HepG2 (cell line): ENCODE data around the gene LMTK2.
A peak's percentile ranks its signal among the peaks of the same experiment; 100 is the strongest.

Source experiments
- AKAP8 ChIP-seq: sonication (generic); formaldehyde crosslinking; IDR thresholded peaks from 2 replicates; pipeline ENCODE4 v1.5.1; 2020; ENCODE audit warnings: mild to moderate bottlenecking, missing genetic modification reagents
- RXRA ChIP-seq: sonication (generic); formaldehyde crosslinking; IDR thresholded peaks from 2 replicates; pipeline ENCODE4 v1.5.1; 2020; ENCODE audit warnings: missing genetic modification reagents
- ZNF292 ChIP-seq: sonication (generic); formaldehyde crosslinking; IDR thresholded peaks from 2 replicates; pipeline ENCODE4 v1.8.1; 2022; ENCODE audit warnings: mild to moderate bottlenecking, low read depth, missing genetic modification reagents, borderline replicate concordance
- ZNF678 ChIP-seq: sonication (generic); formaldehyde crosslinking; IDR thresholded peaks from 2 replicates; pipeline ENCODE4 v1.4.0; 2020; ENCODE audit warnings: mild to moderate bottlenecking, missing genetic modification reagents

- TF ChIP-seq AKAP8 (CRISPR knock-in tag) (0 out of 2 replicates have a peak, but pooled peaks have one; percentile 60), ZNF678 (CRISPR knock-in tag) (no peak; the same call in 1 of the 2 replicates), ZNF292 (CRISPR knock-in tag) (no peak), RXRA (CRISPR knock-in tag) (peak; percentile 52)
These were observed at the start of gene LMTK2 for GRCh38 chr7:98106647-98107312.
